Measurements from ENCODE around the gene RAD18. TPM values are rescaled to one million over a fixed set of nuclear protein-coding genes. Genes with fewer than 3 reads are reported as not detected.

The RAD18 gene
- total RNA-seq, 2 donors from 2014 or later = 12.2 to 15.6 TPM

- DNase-seq (ENCODE audit: low spot score) = no peak
- Histone ChIP-seq H3K36me3 (no peaks in the 10 kb centered on the region), H3K4me3 (no peak overlapping the region), H3K9me3 (no peaks in the 10 kb centered on the region), H3K27me3 (replicated peaks; ENCODE audit: insufficient read depth) (no peaks in the 10 kb centered on the region), H3K27ac (no peak overlapping the region), H3K4me1 (replicated peaks) (no peaks in the 10 kb centered on the region)
- whole genome bisulfite sequencing = 82% methylated on average over 9 of the region's 9 CpGs
- intact Hi-C loops (cut with DNase I) = no loop called here
- no peak for TF ChIP-seq POLR2A (IDR thresholded peaks at IDR 0.05)
- TF ChIP-seq POLR2AphosphoS5 (IDR thresholded peaks at IDR 0.05) = no peak
- no peak for TF ChIP-seq CTCF (IDR thresholded peaks at IDR 0.05)
These were observed 123.5 kb downstream of the RAD18 start for GRCh38 chr3:8839607-8840325.

- no peak overlapping the region for H3K4me3 ChIP-seq
- intact Hi-C loops (cut with DNase I) = no loop called here
- no peaks in the 10 kb centered on the region for H3K27me3 ChIP-seq (replicated peaks; ENCODE audit: insufficient read depth)
- H3K27ac ChIP-seq = no peak overlapping the region
- 90% methylated on average over 3 of the region's 3 CpGs for WGBS
- no peak for DNase-seq (ENCODE audit: low spot score)
- TF ChIP-seq POLR2AphosphoS5 (IDR thresholded peaks at IDR 0.05) (no peak), CTCF (IDR thresholded peaks at IDR 0.05) (no peak), POLR2A (IDR thresholded peaks at IDR 0.05) (no peak)
- no peaks in the 10 kb centered on the region for H3K4me1 ChIP-seq (replicated peaks)
- H3K9me3 ChIP-seq = no peaks in the 10 kb centered on the region
- H3K36me3 ChIP-seq = no peaks in the 10 kb centered on the region
These were observed 124.4 kb downstream of the RAD18 start for GRCh38 chr3:8838765-8839423.

GRCh38 chr3:8838234-8838633 is 125.0 kb downstream of the RAD18 start:
- 72% methylated on average over 4 of the region's 4 CpGs for WGBS
- intact Hi-C loops (cut with DNase I) = no loop called here

GRCh38 chr3:8837162-8837561 is 126.1 kb downstream of the RAD18 start:
- no peaks in the 10 kb centered on the region for H3K36me3 ChIP-seq
- intact Hi-C loops (cut with DNase I) = no loop called here
- TF ChIP-seq POLR2AphosphoS5 (IDR thresholded peaks at IDR 0.05) = no peak
- no peak for TF ChIP-seq CTCF (IDR thresholded peaks at IDR 0.05)
- TF ChIP-seq POLR2A (IDR thresholded peaks at IDR 0.05) = no peak
- H3K4me3 ChIP-seq = no peak overlapping the region
- H3K9me3 ChIP-seq = no peaks in the 10 kb centered on the region
- no peak for DNase-seq (ENCODE audit: low spot score)
- no peak overlapping the region for H3K27ac ChIP-seq
- WGBS = 85% methylated on average over 3 of the region's 3 CpGs
- H3K27me3 ChIP-seq (replicated peaks; ENCODE audit: insufficient read depth) = no peaks in the 10 kb centered on the region
- no peaks in the 10 kb centered on the region for H3K4me1 ChIP-seq (replicated peaks)

More at GRCh38 chr3:8838234-8838633, 125.0 kb downstream of the RAD18 start:
- Histone ChIP-seq H3K27me3 (replicated peaks; ENCODE audit: insufficient read depth) (no peaks in the 10 kb centered on the region), H3K4me1 (replicated peaks) (no peaks in the 10 kb centered on the region), H3K36me3 (no peaks in the 10 kb centered on the region), H3K9me3 (no peaks in the 10 kb centered on the region), H3K27ac (no peak overlapping the region), H3K4me3 (no peak overlapping the region)
- TF ChIP-seq CTCF (IDR thresholded peaks at IDR 0.05) (no peak), POLR2A (IDR thresholded peaks at IDR 0.05) (no peak), POLR2AphosphoS5 (IDR thresholded peaks at IDR 0.05) (no peak)
- DNase-seq (ENCODE audit: low spot score) = no peak

- no peak overlapping the region for H3K4me3 ChIP-seq
- H3K27ac ChIP-seq = no peak overlapping the region
- no peaks in the 10 kb centered on the region for H3K36me3 ChIP-seq
- intact Hi-C loops (cut with DNase I) = no loop called here
- DNase-seq (ENCODE audit: low spot score) = no peak
- WGBS = 85% methylated on average over 3 of the region's 3 CpGs
- H3K27me3 ChIP-seq (replicated peaks; ENCODE audit: insufficient read depth) = no peaks in the 10 kb centered on the region
- no peaks in the 10 kb centered on the region for H3K4me1 ChIP-seq (replicated peaks)
- no peaks in the 10 kb centered on the region for H3K9me3 ChIP-seq
- TF ChIP-seq POLR2AphosphoS5 (IDR thresholded peaks at IDR 0.05) (no peak), CTCF (IDR thresholded peaks at IDR 0.05) (no peak)
These were observed 127.2 kb downstream of the RAD18 start for GRCh38 chr3:8836096-8836495.
